Colonic mucosa (tissue), 4 donors: ENCODE results near the gene EVX1. TPM values are rescaled to one million over a fixed set of nuclear protein-coding genes. Genes with fewer than 3 reads are reported as not detected.

Experiments
- DNase-seq: peaks from one replicate; pipeline ENCODE4 v3.0.0-alpha.2; 2020
- H3K27ac ChIP-seq: fragments of 200-600 bp; one replicate; pipeline ENCODE4 v1.8.0; 2021
- H3K27me3 ChIP-seq: fragments of 200-600 bp; one replicate; pipeline ENCODE4 v1.8.0; 2021
- H3K36me3 ChIP-seq: fragments of 200-600 bp; one replicate; pipeline ENCODE4 v1.8.0; 2021
- H3K4me1 ChIP-seq: fragments of 200-600 bp; one replicate; pipeline ENCODE4 v1.8.0; 2021; ENCODE audit warnings: mild to moderate bottlenecking
- H3K4me3 ChIP-seq: fragments of 200-600 bp; one replicate; pipeline ENCODE4 v1.8.0; 2021
- H3K9ac ChIP-seq, 2 donors: one replicate each; pipeline ENCODE4 v1.7.0; 2013; ENCODE audit warnings: control low read depth in 2 of 2, low read depth in 2 of 2, low read length in 2 of 2
- H3K9me3 ChIP-seq: fragments of 200-600 bp; one replicate; pipeline ENCODE4 v1.8.0; 2021
- CTCF ChIP-seq: fragments of 200-600 bp; IDR thresholded peaks from one replicate; pipeline ENCODE4 v1.8.0; 2022; ENCODE audit warnings: antibody characterized with exemption, mild to moderate bottlenecking
- intact Hi-C: fragments of 100-400 bp; cut with DNase I; formaldehyde crosslinking; loops from one replicate; pipeline ENCODE4 v1.14.1; 2022
- total RNA-seq, 2 donors: library from RNA; stranded (reverse); fragmentation: NEBNext Ultra II Directional in 1 of 2; extraction: Animal tissue kit (Norgen Biotek cat#: 25700) in 1 of 2; gene quantifications; one replicate each; pipeline ENCODE4 v1.2.1, GENCODE V29; 2021
- donor health status: healthy.
- donor health status: DM: no; HTN: no; CAD: no.
- donor health status: DM: no; HTN: no; CAD: no.

The EVX1 gene
- total RNA-seq, 2 donors from 2014 or later: 0.32 to 1.5 TPM

GRCh38 chr7:27200761-27201579 lies 41.6 kb upstream of the EVX1 start:
- peak overlapping the region; percentile 32 for H3K4me3 ChIP-seq
- peak; percentile 39 for DNase-seq
- peaks cover 4% of the 10 kb centered on the region for H3K27me3 ChIP-seq
- H3K36me3 ChIP-seq: no peaks in the 10 kb centered on the region
- no peaks in the 10 kb centered on the region for H3K9me3 ChIP-seq
- H3K27ac ChIP-seq: peak overlapping the region; percentile 92
- no peak for TF ChIP-seq CTCF
- no peaks in the 10 kb centered on the region for H3K4me1 ChIP-seq
- intact Hi-C loops: no loop called here
- H3K9ac ChIP-seq: peak overlapping the region; percentile 51 to 93

GRCh38 chr7:27201580-27202017 lies 41.0 kb upstream of the EVX1 start:
- peak; percentile 57 for DNase-seq
- peak overlapping the region; percentile 32 for H3K4me3 ChIP-seq
- no peaks in the 10 kb centered on the region for H3K4me1 ChIP-seq
- no peaks in the 10 kb centered on the region for H3K36me3 ChIP-seq
- no peak for TF ChIP-seq CTCF
- peak overlapping the region; percentile 92 for H3K27ac ChIP-seq
- H3K9me3 ChIP-seq: no peaks in the 10 kb centered on the region
- peaks cover 4% of the 10 kb centered on the region for H3K27me3 ChIP-seq
- peak overlapping the region; percentile 51 to 93 for H3K9ac ChIP-seq
- intact Hi-C loops: no loop called here

- Histone ChIP-seq H3K9ac (peak overlapping the region; percentile 38 to 93), H3K4me1 (no peaks in the 10 kb centered on the region), H3K27me3 (peaks cover 4% of the 10 kb centered on the region), H3K9me3 (no peaks in the 10 kb centered on the region), H3K4me3 (peak overlapping the region; percentile 32), H3K27ac (peak overlapping the region; percentile 92), H3K36me3 (no peaks in the 10 kb centered on the region)
- intact Hi-C loops: no loop called here
- peak; percentile 32 for DNase-seq
- TF ChIP-seq CTCF: no peak
These were observed 40.4 kb upstream of the EVX1 start for GRCh38 chr7:27202018-27202861.

GRCh38 chr7:27202862-27203134 lies 39.8 kb upstream of the EVX1 start:
- peak; percentile 35 for DNase-seq
- Histone ChIP-seq H3K27ac (peak overlapping the region; percentile 92), H3K4me1 (no peaks in the 10 kb centered on the region), H3K27me3 (peaks cover 4% of the 10 kb centered on the region), H3K9ac (peak overlapping the region in 1 of 2 donors; percentile 93), H3K36me3 (no peaks in the 10 kb centered on the region), H3K4me3 (peak overlapping the region; percentile 32), H3K9me3 (no peaks in the 10 kb centered on the region)
- intact Hi-C loops: no loop called here
- TF ChIP-seq CTCF: no peak

- Histone ChIP-seq H3K4me3 (peak overlapping the region; percentile 32), H3K36me3 (no peaks in the 10 kb centered on the region), H3K4me1 (no peaks in the 10 kb centered on the region), H3K9ac (peak overlapping the region in 1 of 2 donors; percentile 93), H3K27me3 (peaks cover 4% of the 10 kb centered on the region), H3K9me3 (no peaks in the 10 kb centered on the region), H3K27ac (peak overlapping the region; percentile 92)
- peak; percentile 30 for DNase-seq
- no peak for TF ChIP-seq CTCF
- intact Hi-C loops: no loop called here
These were observed 39.1 kb upstream of the EVX1 start for GRCh38 chr7:27203365-27203953.
